HCT116 (cell line): ENCODE results near the gene DIDO1. TPM values are rescaled to one million over a fixed set of nuclear protein-coding genes. Genes with fewer than 3 reads are reported as not detected.
A peak's percentile ranks its signal among the peaks of the same experiment; 100 is the strongest.

Source experiments
- ATAC-seq: fragments of 200-7000 bp; cut with Tn5 transposase; 2 replicates; pipeline ENCODE4 v1.9.1; 2020; ENCODE audit warnings: mild to moderate bottlenecking, moderate library complexity
- BruUV-seq: library from RNA; stranded (reverse); fragments of 400-500 nt; replicated peaks from 2 replicates; lab custom pipeline; 2021; lab: Mats Ljungman, UMichigan
- CTCF ChIA-PET: fragments of 300-600 bp; sonication (Branson Sonifier 250); formaldehyde crosslinking; loops from one replicate; lab custom pipeline; 2021; ENCODE audit warnings: antibody characterized with exemption; lab: Charles Lee
- POLR2A ChIA-PET: fragments of 300-600, 350-600 bp; sonication (Branson Sonifier 250); formaldehyde crosslinking; loops from one replicate; lab custom pipeline; 2021; ENCODE audit warnings: antibody characterized with exemption; lab: Charles Lee
- RAD21 ChIA-PET, 2 experiments: fragments of 300-600 bp; sonication (Branson Sonifier 250); formaldehyde crosslinking; loops; one replicate each; lab custom pipeline; 2023; ENCODE audit warnings: low total read pairs in 2 of 2; ENCODE audit not compliant: uncharacterized antibody in 2 of 2, unreplicated experiment in 2 of 2, low non-redundant PET in 1 of 2; lab: Charles Lee
- DNase-seq: peaks from one replicate; pipeline ENCODE4 v3.0.0-alpha.2; 2010; ENCODE audit warnings: low read depth, low spot score
- H2AFZ ChIP-seq: fragments of 200-600 bp; shearing (Covaris generic), sonication (generic); 2 replicates; pipeline ENCODE4 v1.6.1; 2017; ENCODE audit warnings: low read depth, mixed run types, mixed read lengths, antibody characterized with exemption, low read length; ENCODE audit not compliant: poor library complexity, severe bottlenecking
- H3K27ac ChIP-seq: 2 replicates; pipeline ENCODE4 v1.5.1; 2012; ENCODE audit warnings: low read depth, low read length
- H3K27me3 ChIP-seq: fragments of 200-600 bp; sonication (generic); 2 replicates; pipeline ENCODE4 v1.6.1; 2016; ENCODE audit warnings: mixed run types, low read length, mixed read lengths; ENCODE audit not compliant: insufficient read depth
- H3K36me3 ChIP-seq, 2 experiments: fragments of 200-500 bp in 1 of 2; fragments of 200-600 bp in 1 of 2; sonication (Bioruptor generic) in 1 of 2; sonication (generic) in 1 of 2; 2 replicates each; pipeline versions ENCODE4 v1.5.1 to v1.6.1; 2014 to 2016; ENCODE audit warnings: low read length in 2 of 2, inconsistent platforms in 1 of 2, mixed read lengths in 1 of 2, mixed run types in 1 of 2; ENCODE audit not compliant: insufficient read depth in 2 of 2, control insufficient read depth in 1 of 2
- H3K4me1 ChIP-seq, 2 experiments: fragments of 200-600 bp in 1 of 2; sonication (generic) in 1 of 2; 2 replicates each; pipeline versions ENCODE4 v1.5.1 to v1.6.1; 2012 to 2017; ENCODE audit warnings: low read length in 2 of 2, inconsistent platforms in 1 of 2, mild to moderate bottlenecking in 1 of 2, mixed read lengths in 1 of 2, mixed run types in 1 of 2, moderate library complexity in 1 of 2; ENCODE audit not compliant: insufficient read depth in 2 of 2, control insufficient read depth in 1 of 2
- H3K4me2 ChIP-seq: fragments of 200-600 bp; sonication (generic); 2 replicates; pipeline ENCODE4 v1.6.1; 2017; ENCODE audit warnings: mixed run types, low read length, mixed read lengths
- H3K4me3 ChIP-seq, 2 experiments: fragments of 200-600 bp in 1 of 2; sonication (generic) in 1 of 2; replicated peaks in 1 of 2; 2 replicates each; pipeline ENCODE4 v1.5.1; 2011 to 2016; ENCODE audit warnings: low read length in 2 of 2, control low read depth in 1 of 2, low read depth in 1 of 2, mild to moderate bottlenecking in 1 of 2, mixed read lengths in 1 of 2, mixed run types in 1 of 2
- H3K79me2 ChIP-seq: fragments of 200-600 bp; sonication (generic); 2 replicates; pipeline ENCODE4 v1.6.1; 2017; ENCODE audit warnings: mild to moderate bottlenecking, mixed run types, low read length, moderate library complexity, mixed read lengths; ENCODE audit not compliant: insufficient read depth
- H3K9ac ChIP-seq: fragments of 200-600 bp; sonication (generic); 2 replicates; pipeline ENCODE4 v1.6.1; 2016; ENCODE audit warnings: low read length, mixed read lengths
- H3K9me2 ChIP-seq: fragments of 200-600 bp; sonication (generic), shearing (Covaris generic); 2 replicates; pipeline ENCODE4 v1.6.1; 2017; ENCODE audit warnings: mixed run types, mild to moderate bottlenecking, moderate library complexity; ENCODE audit not compliant: insufficient read depth
- H3K9me3 ChIP-seq, 2 experiments: fragments of 200-500 bp in 1 of 2; fragments of 200-600 bp in 1 of 2; sonication (Bioruptor generic) in 1 of 2; sonication (generic) in 1 of 2; 2 replicates each; pipeline ENCODE4 v1.6.1; 2014 to 2017; ENCODE audit warnings: low read length in 2 of 2, mixed read lengths in 2 of 2, inconsistent platforms in 1 of 2, low read depth in 1 of 2, mild to moderate bottlenecking in 1 of 2, mixed run types in 1 of 2, moderate library complexity in 1 of 2; ENCODE audit not compliant: control insufficient read depth in 1 of 2, insufficient read depth in 1 of 2
- H4K20me1 ChIP-seq: fragments of 200-600 bp; sonication (generic), shearing (Covaris generic); 2 replicates; pipeline ENCODE4 v1.6.1; 2017; ENCODE audit warnings: mixed run types, mild to moderate bottlenecking, moderate library complexity; ENCODE audit not compliant: insufficient read depth
- ATF3 ChIP-seq: IDR thresholded peaks from 2 replicates; pipeline ENCODE4 v1.6.1; 2012
- CBX3 ChIP-seq: IDR thresholded peaks from 2 replicates; pipeline ENCODE4 v1.6.1; 2012; ENCODE audit warnings: low read depth
- CEBPB ChIP-seq: IDR thresholded peaks from 2 replicates; pipeline ENCODE4 v1.6.1; 2012; ENCODE audit warnings: low read depth
- CTCF ChIP-seq, 3 experiments: fragments of 200-600 bp in 1 of 3; sonication (generic) in 1 of 3; IDR thresholded peaks in 2 of 3; conservative IDR thresholded peaks in 1 of 3; 2 replicates each; pipeline ENCODE4 v1.5.1; 2012 to 2017; ENCODE audit warnings: low read depth in 2 of 3, low read length in 2 of 3, antibody characterized with exemption in 1 of 3, borderline replicate concordance in 1 of 3, control low read depth in 1 of 3, mild to moderate bottlenecking in 1 of 3, mixed read lengths in 1 of 3, mixed run types in 1 of 3, moderate library complexity in 1 of 3; ENCODE audit not compliant: insufficient read depth in 1 of 3
- EGR1 ChIP-seq: IDR thresholded peaks from 2 replicates; pipeline ENCODE4 v1.6.1; 2012; ENCODE audit warnings: low read depth
- MAX ChIP-seq: IDR thresholded peaks from 2 replicates; pipeline ENCODE4 v1.6.1; 2012
- POLR2AphosphoS5 ChIP-seq: IDR thresholded peaks from 2 replicates; pipeline ENCODE4 v1.6.1; 2011; ENCODE audit warnings: mild to moderate bottlenecking, low read depth, low read length, moderate library complexity
- SRF ChIP-seq: IDR thresholded peaks from 2 replicates; pipeline ENCODE4 v1.6.1; 2012; ENCODE audit warnings: low read depth
- ZFX ChIP-seq: fragments of 450-650 bp; IDR thresholded peaks from 2 replicates; pipeline ENCODE4 v1.6.1; 2017
- intact Hi-C: fragments of 100-400 bp; cut with micrococcal nuclease; formaldehyde crosslinking; loops from 2 replicates; pipeline ENCODE4 v1.10.0; 2022
- total RNA-seq: library from RNA; stranded (reverse); gene quantifications from one replicate; pipeline ENCODE4 v1.2.1, GENCODE V29; 2021; ENCODE audit not compliant: unreplicated experiment

Gene DIDO1
- total RNA-seq, 1 experiment from 2014 or later = 41.4 TPM

- Histone ChIP-seq H3K4me1 (peaks cover 7 to 16% of the 10 kb centered on the region in 2 experiments; a peak in 3 of 4 replicates), H3K9me3 (peaks cover 0 to 4% of the 10 kb centered on the region in 2 experiments; a peak in 1 of 4 replicates), H2AFZ (no peak overlapping the region), H3K4me3 (no peak overlapping the region), H3K9me2 (no peaks in the 10 kb centered on the region), H4K20me1 (peaks cover 9% of the 10 kb centered on the region; the same call in 1 of the 2 replicates), H3K79me2 (peaks cover 15% of the 10 kb centered on the region), H3K4me2 (no peak overlapping the region), H3K9ac (no peak overlapping the region), H3K27ac (no peak overlapping the region), H3K27me3 (no peaks in the 10 kb centered on the region), H3K36me3 (peaks cover 0 to 1% of the 10 kb centered on the region in 2 experiments; a peak in 2 of 4 replicates)
- CTCF ChIA-PET = interaction anchor here (1.1 kb wide), 1 partner anchor 9 kb away, joined by 3 read pairs; no protein-coding TSS in a partner anchor
- DNase-seq = no peak
- RAD21 ChIA-PET = no interaction called here
- no peak for ATAC-seq
- TF ChIP-seq POLR2AphosphoS5 = no peak
- TF ChIP-seq ATF3 = no peak
- TF ChIP-seq MAX = peak; percentile 47; the same call in 1 of the 2 replicates
- TF ChIP-seq CTCF (IDR thresholded peaks at IDR 0.05 in 2 of 3, conservative IDR thresholded peaks at IDR 0.05 in 1 of 3; ENCODE audit: borderline replicate concordance in 1 of 3, insufficient read depth in 1 of 3, low read depth in 2 of 3, low read length in 2 of 3) = no peak
- no peak for TF ChIP-seq SRF
- TF ChIP-seq CBX3 = peak; percentile 51; the same call in 1 of the 2 replicates
- TF ChIP-seq CEBPB = no peak
- TF ChIP-seq EGR1 = no peak
- no peak for TF ChIP-seq ZFX
- intact Hi-C loops = no loop called here
- POLR2A ChIA-PET = interaction anchor here (1.3 kb wide), 1 partner anchor 11 kb away, joined by 4 read pairs; no protein-coding TSS in a partner anchor
- BruUV-seq = no TSS peak
Observed at GRCh38 chr20:62864207-62864606, 62.1 kb downstream of the DIDO1 start.
